GM18520 (cell line): ENCODE results near the gene CHD1.

Experiments
- ATAC-seq: cut with Tn5 transposase; IDR thresholded peaks from one replicate; pipeline ENCODE4 v1.9.1; 2021; ENCODE audit not compliant: unreplicated experiment

CHD1 gene

DNA sequence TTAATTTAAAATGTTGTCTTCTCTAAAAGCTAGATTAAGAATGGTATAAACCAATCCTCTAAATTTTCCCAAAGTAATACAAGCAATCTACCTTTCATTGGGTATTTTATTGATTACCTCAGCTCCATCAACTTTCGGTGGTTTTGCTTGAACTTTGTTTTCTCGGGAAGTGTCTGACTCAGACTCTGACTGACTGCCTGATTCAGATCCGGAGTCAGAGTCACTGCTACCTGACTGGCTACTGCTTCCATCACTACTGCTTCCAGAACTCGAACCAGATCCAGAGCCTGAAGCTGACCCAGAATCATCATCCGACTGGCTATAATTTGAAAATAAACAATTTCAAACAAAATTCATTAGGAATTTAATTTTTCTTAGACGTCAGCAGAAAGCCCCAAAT lies 24.0 kb downstream of the CHD1 start:
- ATAC-seq, result no peak

DNA sequence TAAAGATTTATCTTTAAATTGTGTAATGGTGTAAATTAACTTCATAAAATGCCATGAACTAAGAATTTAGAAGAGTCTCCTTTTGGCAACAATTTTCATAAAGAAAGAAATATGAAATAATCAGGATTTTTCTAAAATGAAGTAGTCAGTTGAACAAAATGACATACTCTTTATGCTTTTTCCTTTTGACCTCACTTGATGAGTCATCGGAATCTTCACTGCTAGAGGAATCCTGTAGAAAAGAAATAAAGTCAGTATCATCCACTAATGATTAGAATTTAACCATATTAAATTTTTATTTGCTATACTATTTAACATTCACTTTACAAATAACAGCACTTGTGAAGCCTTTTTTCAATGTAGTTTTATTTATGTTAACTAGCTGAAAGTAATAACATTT lies 26.1 kb downstream of the CHD1 start:
- no peak for ATAC-seq

DNA sequence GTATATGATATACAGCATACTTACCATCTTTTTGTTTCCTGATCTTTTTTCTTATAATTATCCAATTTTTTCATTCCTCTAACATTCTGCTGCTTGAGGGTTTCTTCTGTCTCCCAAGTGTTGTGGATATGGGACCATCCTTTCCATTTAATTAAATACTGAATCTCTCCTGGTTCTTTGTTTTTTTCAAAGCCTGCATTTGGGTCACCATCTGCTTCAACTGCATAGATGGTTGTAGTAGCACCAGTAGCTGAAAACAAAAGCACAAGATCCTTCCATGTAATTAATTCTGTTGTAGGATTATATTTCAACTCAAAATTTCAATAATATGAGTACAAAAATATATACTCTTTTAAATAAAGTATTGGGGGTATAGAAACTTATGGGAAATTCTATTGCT lies 29.4 kb downstream of the CHD1 start:
- ATAC-seq, result no peak

DNA sequence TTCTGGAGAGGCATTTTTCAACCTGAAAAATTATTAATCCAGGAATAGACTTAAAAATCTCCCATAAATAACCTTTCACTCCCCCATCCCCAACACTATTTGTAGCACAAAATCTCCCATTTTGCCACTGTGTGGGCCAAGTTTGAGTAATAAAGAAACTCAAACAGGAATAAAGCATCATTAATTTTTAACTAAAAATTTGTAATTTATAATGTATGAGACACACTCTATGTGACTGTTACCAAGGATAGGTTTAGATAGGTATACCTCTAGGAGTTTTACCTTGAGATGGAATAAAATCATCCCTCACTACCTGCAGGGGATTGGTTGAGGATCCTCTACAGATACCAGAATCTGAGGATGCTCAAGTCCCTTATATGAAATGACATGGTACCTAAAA lies 30.1 kb downstream of the CHD1 start:
- no peak for ATAC-seq

DNA sequence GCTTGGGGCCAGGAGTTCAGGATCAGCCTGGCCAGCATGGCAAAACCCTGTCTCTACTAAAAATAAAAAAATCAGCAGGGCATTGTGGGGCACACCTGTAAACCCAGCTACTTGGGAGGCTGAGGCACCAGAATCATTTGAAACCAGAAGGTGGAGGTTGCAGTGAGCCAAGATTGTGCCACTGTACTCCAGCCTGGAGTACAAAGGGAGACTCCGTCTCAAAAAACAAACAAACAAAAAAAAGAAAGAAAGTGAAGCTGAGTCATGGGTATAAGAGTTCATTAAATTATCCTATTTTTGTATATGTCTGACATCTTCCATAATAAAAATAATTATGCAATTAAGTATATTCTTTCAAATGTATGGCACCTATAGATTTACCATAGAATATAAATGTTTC lies 37.2 kb downstream of the CHD1 start:
- no peak for ATAC-seq

DNA sequence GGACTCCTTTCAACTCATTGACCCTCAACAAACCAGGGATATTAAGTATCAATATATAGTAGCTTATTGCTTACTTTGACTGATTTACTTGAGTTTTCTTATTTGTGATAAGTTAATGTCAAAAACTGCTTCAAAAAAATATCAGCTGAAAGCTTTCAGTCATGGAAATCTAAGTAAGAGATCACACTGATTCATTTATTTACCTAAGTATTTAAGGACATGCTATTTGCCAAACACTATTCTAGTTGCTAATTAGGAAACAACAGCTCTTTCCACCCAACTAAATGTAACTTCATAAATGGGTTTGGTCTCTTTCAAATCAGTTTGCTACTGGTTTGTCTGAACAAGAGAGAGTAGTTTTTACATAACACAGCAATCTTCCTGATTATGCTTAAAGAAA lies 48.2 kb downstream of the CHD1 start:
- ATAC-seq, result no peak

DNA sequence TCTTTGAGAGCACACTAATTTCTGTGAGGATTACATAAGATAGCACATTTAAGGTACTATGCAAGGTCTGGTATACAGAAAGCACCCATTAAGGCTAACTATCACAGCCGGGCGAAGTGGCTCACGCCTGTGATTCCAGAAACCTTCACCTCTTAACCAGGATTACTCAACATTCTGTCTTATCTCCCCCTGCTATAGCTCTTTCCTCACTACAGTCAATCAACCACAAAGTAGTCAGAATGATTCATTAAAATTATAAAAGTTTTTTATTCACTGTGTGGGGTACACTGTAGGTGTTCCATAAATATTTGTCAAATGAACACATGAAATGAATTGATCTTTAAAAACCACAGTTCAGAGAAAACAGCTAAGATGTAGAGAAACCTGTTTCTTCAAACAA lies 48.7 kb downstream of the CHD1 start:
- no peak for ATAC-seq

DNA sequence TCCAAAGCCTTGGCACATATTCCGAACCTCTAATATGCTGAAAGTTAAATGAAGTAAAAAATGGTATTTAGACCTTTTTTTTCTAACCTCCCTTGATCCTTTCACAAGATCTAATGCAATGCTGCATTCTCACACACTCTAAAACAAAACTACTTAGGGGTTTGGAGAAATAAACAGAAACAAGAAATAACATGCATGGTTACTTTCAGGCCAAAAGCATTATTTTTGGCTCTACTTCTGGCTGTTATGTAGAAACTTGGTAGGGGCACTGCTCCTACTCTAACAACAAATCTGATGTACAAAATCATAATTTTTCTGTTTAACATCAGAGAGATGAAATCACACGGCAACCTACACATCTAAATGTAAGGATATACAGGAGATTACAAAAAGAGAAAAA lies 51.2 kb downstream of the CHD1 start:
- no peak for ATAC-seq

DNA sequence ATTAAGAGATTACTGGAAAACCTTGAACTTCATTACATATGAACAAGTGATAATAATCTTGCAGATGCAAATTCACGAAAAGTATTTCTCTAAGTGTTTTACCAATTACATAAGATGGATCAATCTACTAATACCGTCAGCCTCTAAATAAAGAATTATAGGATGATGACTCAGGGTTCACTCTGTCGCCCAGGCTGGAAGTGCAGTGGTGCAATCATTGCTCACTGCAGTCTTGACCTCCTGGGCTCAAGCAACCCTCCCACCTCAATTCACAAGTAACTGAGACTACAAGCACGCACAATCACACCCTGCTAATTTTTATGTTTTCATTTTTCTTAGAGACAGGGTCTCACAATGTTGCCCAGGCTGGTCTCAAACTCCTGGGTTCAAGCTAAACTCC lies 56.1 kb downstream of the CHD1 start:
- ATAC-seq, result no peak

DNA sequence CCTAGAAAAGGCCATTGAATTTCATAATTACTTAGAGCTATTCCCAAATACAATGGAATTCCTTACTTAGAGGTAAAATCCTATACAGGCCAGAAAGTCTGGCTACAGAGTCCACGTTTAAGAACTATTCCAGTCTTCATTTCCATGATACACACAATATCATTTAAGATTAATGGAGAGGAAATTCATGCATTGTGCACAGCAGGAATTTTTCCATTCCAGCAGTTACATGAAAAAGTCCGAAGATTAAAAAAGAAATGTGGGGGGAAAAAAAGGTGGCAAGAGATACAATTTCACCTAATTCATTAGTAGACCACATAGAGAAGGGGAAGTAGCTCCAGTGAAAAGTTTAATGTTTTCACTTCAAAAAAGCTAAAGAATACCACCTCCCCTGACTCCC lies 63.1 kb downstream of the CHD1 start:
- ATAC-seq, result no peak

DNA sequence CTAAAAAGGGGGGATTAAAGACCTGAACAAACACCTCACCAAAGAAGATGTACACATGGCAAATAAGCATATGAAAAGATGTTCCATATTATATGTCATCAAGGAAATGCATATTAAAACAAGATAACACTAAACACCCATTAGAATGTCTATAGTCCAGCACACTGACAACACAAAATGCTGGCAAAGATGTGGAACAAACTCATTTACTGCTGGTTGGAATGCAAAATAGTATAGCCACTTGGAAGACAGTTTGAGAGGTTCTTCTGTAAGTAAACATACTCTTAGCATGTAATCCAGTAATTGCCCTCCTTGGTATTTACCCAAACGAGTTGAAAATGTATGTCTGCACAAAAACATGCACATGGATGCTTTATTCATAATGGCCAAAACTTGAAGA lies 81.8 kb downstream of the CHD1 start:
- ATAC-seq, result no peak

DNA sequence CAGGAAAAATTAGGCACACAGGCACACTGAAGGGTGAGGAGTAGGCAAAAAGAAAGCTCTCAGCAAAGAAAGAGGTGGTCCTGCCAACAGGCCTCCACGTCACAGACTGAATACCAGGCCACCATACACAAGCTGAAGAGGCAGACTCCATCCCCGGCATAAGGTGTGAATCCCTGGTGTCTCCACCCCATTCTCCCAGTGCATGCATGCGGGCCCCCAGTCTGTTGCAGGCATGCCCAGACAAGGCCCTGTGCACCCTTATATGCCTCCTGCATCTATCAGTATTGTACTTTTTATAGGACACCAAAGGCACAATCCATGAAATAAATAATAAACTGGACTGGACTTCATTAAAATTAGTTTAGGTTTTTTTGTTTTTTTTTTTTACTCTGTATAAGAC lies 82.3 kb downstream of the CHD1 start:
- ATAC-seq, result no peak

DNA sequence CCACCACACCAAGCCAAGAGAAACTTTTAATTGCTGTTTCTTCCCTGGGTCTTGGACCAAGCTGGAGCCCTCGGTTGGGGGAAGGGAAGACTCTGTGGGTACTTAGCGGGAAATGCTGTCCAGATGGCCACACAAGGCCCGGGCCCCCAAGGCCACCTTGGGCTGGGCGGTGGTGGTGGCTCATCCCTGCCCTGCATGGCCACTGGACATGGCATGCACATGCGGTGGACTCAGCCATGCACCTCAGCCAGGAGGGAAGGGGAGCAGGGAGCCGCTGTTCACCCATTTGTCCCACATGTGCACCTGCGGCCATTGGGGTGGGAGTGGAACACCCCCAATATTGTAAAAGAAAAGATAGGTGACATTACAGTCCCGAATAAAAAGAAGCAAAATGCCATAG lies 82.9 kb downstream of the CHD1 start:
- no peak for ATAC-seq

DNA sequence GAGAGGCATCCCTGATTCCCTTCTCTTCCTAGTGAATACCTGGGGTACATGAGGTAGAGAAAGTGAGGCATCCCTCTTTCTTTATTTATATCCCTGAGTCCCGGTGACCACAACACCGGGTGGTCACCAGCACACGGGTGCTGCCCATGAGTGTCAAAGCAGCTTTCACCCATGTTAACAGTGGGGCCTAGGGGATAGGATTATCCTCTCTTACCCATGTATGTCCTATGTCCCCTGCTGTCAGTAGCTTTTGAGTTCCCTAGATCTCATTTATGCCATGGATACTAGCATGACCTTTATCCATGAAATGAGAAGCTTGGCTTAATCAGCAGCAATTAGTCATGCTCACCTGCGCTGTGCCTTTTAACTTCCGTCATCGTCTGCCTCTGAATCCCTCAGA lies 83.9 kb downstream of the CHD1 start:
- ATAC-seq, result no peak

DNA sequence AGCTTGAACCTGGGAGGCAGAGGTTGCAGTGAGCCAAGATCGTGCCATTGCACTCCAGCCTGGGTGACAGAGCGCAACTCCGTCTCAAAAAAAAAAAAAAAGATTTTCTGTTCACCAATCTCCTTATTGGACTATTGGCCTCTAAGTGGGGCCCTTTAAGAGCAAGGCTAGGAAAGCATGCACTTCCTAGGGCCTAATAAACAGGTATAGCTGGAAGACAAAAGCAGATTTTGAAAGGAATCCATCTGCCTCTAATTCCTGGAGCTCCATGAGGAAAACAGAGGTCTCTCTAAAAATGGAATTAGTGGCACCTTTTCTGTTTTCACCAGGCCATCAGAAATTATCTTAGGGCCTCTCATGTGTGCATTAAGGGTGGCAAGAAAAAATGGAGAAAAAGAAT lies 85.3 kb downstream of the CHD1 start:
- ATAC-seq, result no peak

DNA sequence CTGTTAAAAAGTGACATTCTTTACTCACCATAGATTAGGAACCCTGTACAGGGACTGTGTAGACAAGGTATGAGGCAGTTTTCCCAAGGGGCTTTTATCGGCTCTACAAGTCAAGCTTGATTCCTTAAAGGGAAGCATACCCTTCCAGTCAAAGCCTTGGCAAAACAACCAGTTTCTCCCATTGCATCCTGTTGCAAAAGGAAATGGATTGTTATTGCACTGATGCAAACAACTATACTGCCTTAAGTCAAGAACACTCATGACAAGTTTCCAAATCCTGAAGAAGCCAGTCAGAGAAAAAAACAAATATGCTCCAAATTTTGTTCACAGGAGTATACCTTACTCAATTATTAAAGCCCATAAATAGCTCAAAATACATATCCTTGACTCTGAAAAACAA lies 87.9 kb downstream of the CHD1 start:
- ATAC-seq, result no peak

DNA sequence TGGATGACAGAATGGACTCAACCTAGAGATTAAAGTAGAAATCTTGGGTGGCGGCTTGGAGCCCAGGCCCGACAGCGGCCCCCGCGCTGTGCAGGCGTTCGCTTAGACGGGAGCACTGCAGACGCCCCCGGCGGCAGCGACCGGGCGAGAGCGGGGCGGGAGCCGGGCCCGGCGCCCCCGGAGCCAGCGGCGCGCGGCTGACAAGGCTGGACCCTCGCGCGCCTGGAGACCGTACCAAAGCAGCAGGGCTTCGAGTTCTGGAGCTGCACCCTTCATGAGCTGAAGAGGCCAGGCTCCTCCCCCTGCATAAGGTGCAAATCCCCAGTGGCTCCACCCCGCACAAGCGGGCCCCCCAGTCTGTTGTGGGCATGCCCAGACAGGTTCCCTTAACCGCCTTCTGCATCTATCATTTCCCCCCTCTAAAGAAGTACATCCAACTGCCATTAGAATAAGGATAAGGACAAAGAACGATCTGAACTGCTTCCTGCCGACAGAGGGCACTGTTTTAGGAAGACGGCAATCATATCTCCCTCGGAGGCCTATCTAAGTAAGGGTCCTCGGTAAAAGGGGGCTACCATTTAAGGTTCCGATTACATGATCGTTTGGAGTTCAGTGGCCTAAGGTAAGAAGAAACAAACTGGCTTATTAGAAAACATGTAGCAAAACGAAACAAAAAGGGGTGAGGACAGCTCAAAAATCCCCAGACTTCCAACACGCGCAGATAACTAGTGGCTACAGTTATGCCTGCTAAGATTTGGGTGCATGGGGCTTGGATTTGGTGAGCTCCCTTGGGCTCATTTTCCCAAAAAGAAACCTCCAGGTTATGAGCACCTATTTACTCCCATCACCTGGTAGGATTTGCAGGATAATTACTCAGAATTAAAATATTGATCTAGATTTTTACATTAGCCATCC lies 89.1 kb downstream of the CHD1 start:
- no peak for ATAC-seq

DNA sequence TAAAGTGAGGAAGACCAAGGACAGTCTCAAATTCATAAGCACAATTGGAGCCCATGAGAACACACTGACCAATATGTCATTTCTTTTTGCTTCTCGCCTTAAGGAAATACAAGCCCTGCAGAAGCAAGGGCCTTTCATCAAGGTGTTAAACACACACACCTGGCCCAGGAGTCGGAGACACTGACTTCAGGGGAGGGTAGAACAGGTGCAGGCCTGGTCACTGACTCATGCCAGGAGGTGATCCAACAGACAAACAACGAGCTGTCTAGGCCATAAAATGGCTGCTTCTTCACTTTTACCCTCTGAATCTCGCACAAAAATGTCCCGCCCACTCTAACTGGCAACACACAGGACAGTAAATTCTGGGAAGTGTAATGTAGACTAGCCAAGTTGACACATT lies 92.6 kb downstream of the CHD1 start:
- no peak for ATAC-seq

DNA sequence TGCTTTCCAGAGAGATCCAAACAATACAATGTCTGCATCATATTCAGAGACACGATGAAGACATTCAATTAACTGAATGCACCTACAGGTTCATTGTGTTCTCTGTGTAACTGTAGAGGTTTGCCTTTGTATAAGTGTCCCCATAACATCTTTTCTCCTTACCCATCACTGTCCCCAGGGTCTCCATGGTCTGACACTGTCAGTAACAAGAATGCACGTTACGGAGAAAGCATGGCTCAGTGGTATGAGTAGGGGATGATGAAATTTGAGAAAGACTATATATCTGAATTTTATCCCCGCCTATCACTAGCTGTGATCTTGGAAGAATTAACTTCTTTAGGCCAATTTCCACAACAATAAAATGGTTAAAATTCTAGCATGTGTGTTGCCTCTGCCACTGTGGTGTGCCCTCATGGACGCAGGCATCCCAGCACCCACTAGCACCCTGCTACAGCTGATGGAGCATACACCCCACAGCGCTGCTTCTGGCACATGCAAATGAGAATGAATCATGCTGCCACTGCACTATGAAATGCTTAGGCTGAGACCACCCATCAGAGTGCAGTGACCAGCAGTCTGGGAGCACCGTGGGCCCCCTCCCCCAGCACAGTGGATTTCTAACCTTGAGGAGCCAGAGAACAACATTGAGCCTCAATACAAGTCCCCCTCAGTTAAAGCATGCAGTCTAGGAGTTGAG lies 101.1 kb downstream of the CHD1 start:
- no peak for ATAC-seq

DNA sequence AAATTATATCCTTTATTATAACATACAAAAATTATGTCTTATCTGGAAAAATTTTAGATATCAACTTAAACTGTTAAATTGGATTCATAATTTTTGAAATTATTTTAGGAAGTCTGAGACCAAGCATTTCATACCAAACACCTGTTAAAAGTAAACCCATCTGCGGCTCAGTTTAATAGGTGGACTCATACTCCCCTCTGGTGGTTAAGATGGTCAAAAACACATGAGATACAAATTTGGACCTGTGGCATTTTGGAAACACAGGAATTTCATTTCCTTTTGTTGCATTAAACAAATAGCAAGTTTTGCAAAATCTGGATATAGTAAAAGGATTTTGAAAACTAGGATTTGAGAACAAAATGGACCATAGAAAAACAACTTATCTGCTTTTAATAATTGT lies 101.6 kb downstream of the CHD1 start:
- ATAC-seq, result no peak

DNA sequence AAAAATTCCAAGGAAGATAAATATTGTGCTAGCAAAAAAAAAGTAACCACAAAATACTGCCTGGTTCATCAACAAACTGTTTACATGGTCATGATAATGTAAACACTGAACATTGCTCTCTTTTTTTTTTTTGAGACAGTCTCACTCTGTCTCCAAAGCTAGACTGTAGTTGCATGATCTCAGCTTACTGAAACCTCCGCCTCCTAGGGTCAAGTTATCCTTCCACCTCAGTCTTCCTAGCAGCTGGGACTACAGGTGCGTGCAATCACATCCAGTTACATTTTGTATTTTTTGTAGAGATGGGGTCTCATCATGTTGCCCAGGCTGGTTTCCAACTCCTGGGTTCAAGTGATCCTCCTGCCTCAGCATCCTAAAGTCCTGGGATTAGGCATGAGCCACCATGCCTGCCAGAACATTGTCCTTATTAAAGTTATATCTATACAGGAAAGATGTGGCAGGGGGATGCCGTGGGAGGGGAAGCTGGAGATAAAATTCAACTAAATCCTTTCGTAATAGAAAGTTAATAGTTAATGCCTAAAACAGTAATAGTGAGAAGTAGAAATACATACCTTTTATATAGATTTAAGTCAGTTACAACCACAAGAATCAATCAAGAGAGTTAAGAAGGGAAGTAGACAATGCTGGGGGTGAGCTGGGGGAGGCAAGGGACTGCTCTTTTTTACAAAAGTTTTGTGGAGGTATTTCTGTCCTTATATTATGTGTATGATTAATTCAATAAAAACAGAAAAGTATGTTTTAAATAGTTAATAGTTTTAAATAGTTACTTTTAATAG lies 103.0 kb downstream of the CHD1 start:
- ATAC-seq, result no peak
